Glutamatergic neuron (in vitro differentiated cells): ENCODE measurements around the gene LRR1. TPM values are rescaled to one million over a fixed set of nuclear protein-coding genes. Genes with fewer than 3 reads are reported as not detected.
A peak's percentile ranks its signal among the peaks of the same experiment; 100 is the strongest.
"Not testable (repeated sequence)": the region's sequence is repeated elsewhere in the genome, so short reads cannot be mapped to it uniquely, and the experiment has no call there.

ENCODE experiments used
- DNase-seq: peaks from one replicate; pipeline ENCODE4 v3.0.0; 2022
- H3K27ac Mint-ChIP-seq: one replicate; pipeline ENCODE4 v1.8.0; 2020; ENCODE audit warnings: mild to moderate bottlenecking, mixed read lengths, inconsistent platforms; ENCODE audit not compliant: unreplicated experiment
- H3K27me3 Mint-ChIP-seq: one replicate; pipeline ENCODE4 v1.8.0; 2020; ENCODE audit warnings: mild to moderate bottlenecking, moderate library complexity, mixed read lengths, inconsistent platforms; ENCODE audit not compliant: unreplicated experiment
- H3K36me3 Mint-ChIP-seq: one replicate; pipeline ENCODE4 v1.8.0; 2020; ENCODE audit warnings: mild to moderate bottlenecking, mixed read lengths, inconsistent platforms; ENCODE audit not compliant: unreplicated experiment
- H3K4me1 Mint-ChIP-seq: one replicate; pipeline ENCODE4 v1.8.0; 2020; ENCODE audit warnings: mild to moderate bottlenecking, low read depth, mixed read lengths, inconsistent platforms; ENCODE audit not compliant: unreplicated experiment
- H3K4me3 Mint-ChIP-seq: one replicate; pipeline ENCODE4 v1.8.0; 2020; ENCODE audit warnings: mild to moderate bottlenecking, mixed read lengths, inconsistent platforms; ENCODE audit not compliant: unreplicated experiment
- H3K9me3 Mint-ChIP-seq: one replicate; pipeline ENCODE4 v1.8.0; 2020; ENCODE audit warnings: mild to moderate bottlenecking, moderate library complexity, mixed read lengths, inconsistent platforms; ENCODE audit not compliant: unreplicated experiment
- total RNA-seq: library from RNA; stranded (reverse); fragmentation: NEBNext Ultra II Directional; extraction: Animal tissue kit (Norgen Biotek cat#: 25700); gene quantifications from one replicate; pipeline ENCODE4 v1.2.1, GENCODE V29; 2021; ENCODE audit not compliant: unreplicated experiment
- TF ChIP-seq, protein P1 (sequence below): fragments of 200-600 bp; sonication (generic); IDR thresholded peaks from one replicate; pipeline ENCODE4 v1.5.0; 2021; ENCODE audit not compliant: partially characterized antibody, unreplicated experiment

Gene LRR1
- total RNA-seq, 1 donor from 2014 or later: 8.0 TPM

DNA sequence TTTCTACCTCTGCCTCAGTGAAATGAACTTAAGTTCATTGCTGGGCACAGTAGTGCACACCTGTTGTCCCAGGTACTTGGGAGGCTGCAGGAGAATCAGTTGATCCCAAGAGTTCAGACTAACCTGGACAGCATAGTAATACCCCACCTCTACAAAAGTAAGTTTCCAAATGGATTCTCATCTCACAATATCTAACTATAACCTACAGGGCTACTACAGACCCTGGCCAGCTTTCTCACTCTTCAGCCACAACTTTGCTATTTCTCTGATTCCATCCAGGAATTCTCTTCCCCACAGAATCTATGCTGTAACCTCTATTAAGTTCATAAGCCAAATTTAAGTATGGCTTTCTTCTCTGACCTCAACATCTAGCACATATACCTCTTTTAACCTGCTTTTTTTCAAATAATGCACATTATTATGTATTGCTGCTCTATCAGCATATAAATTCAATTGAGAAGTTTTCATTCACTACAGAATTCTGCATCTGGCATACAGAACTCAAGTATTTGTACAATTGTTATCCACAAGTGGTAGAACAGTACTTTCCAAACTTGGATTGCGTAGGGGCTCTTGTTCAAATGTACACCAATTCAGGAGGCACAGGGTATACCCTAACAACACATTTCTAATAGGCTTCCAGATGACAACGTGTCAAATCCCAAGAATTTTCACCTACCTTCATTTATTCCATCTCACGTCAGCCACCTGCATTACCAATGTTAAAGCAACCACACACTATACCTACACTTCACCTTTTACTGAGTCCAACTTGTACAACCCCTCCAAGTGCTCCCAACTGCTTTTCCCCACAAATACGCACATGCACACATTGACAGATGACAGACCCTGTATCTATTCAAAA is 16.4 kb upstream of the LRR1 start:
- no peak for DNase-seq
- Mint-ChIP-seq H3K36me3 (peaks cover 6% of the 10 kb centered on the region), H3K4me1 (peaks cover 3% of the 10 kb centered on the region), H3K27me3 (peaks cover 15% of the 10 kb centered on the region), H3K9me3 (peaks cover 20% of the 10 kb centered on the region), H3K27ac (no peak overlapping the region), H3K4me3 (no peak overlapping the region)
- TF ChIP-seq, protein P1, sequence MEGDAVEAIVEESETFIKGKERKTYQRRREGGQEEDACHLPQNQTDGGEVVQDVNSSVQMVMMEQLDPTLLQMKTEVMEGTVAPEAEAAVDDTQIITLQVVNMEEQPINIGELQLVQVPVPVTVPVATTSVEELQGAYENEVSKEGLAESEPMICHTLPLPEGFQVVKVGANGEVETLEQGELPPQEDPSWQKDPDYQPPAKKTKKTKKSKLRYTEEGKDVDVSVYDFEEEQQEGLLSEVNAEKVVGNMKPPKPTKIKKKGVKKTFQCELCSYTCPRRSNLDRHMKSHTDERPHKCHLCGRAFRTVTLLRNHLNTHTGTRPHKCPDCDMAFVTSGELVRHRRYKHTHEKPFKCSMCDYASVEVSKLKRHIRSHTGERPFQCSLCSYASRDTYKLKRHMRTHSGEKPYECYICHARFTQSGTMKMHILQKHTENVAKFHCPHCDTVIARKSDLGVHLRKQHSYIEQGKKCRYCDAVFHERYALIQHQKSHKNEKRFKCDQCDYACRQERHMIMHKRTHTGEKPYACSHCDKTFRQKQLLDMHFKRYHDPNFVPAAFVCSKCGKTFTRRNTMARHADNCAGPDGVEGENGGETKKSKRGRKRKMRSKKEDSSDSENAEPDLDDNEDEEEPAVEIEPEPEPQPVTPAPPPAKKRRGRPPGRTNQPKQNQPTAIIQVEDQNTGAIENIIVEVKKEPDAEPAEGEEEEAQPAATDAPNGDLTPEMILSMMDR: no peak

DNA sequence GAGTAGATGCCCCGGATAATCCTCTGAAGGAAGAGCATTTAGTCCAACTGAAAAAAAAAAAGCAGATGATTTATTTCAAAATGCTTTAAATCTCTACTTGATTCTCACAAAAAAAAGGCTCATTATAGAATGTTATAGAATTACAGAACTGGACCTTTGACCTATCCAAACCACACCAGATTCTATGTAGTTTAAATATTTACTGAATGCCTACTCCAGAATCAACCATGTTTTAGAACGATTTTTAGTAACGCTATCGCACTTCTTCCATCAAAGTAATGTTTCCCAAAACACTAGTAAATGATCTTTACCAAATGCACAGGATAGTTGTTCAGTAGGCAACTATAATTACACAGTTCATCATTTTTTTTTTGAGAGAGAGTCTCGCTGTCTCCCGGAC is 15.1 kb upstream of the LRR1 start:
- H3K27ac Mint-ChIP-seq: no peak overlapping the region
- DNase-seq: no peak
- peaks cover 6% of the 10 kb centered on the region for H3K36me3 Mint-ChIP-seq
- H3K4me1 Mint-ChIP-seq: peaks cover 3% of the 10 kb centered on the region
- TF ChIP-seq, protein P1: no peak
- H3K9me3 Mint-ChIP-seq: peaks cover 20% of the 10 kb centered on the region
- peaks cover 15% of the 10 kb centered on the region for H3K27me3 Mint-ChIP-seq
- H3K4me3 Mint-ChIP-seq: peak overlapping the region; percentile 94

DNA sequence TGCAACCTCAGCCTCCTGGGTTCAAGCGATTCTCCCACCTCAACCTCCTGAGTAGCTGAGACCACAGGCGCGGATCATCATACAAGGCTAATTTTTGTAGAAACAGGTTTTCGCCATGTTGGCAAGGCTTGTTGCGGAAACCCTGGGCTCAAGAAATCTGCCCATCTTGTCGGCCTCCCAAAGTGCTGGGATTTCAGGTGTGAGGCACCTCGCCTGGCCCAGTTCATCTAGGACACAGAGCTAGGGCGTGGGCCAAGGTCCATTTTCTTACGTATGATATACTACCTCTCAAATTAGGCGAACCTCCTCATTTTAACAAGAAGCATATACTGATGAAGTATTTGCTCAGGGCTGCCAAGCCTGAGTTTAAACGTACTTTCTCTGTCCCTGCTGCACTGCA is 14.7 kb upstream of the LRR1 start:
- H3K9me3 Mint-ChIP-seq: peaks cover 20% of the 10 kb centered on the region
- H3K27me3 Mint-ChIP-seq: peaks cover 15% of the 10 kb centered on the region
- TF ChIP-seq, protein P1: no peak
- peaks cover 6% of the 10 kb centered on the region for H3K36me3 Mint-ChIP-seq
- peak overlapping the region; percentile 94 for H3K4me3 Mint-ChIP-seq
- peaks cover 3% of the 10 kb centered on the region for H3K4me1 Mint-ChIP-seq
- DNase-seq: no peak
- H3K27ac Mint-ChIP-seq: no peak overlapping the region

DNA sequence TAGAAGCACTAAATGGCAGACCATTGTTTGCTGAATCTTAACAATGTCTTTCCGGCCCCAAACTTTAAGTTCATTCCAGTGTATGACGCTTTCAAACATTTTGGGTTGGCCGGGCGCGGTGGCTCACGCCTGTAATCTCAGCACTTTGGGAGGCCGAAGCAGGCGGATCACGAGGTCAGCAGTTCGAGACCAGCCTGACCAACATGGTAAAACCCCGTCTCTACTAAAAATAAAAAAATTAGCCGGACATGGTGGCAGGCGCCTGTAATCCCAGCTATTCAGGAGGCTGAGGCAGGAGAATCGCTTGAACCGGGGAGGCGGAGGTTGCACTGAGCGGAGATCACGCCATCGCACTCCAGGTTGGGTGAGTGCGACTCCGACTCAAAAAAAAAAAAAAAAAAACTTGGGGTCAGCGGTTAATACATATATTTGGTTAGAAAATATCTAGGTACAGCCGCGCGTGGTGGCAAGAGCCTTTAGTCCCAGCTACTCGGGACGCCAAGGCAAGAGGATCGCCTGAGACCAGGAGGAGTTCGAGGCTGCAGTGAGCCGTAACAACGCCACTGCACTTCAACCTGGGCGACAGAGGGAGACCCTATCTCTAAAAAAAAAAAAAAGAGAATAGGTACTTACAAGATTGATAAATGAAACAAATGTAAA is 13.6 kb upstream of the LRR1 start:
- peaks cover 24% of the 10 kb centered on the region for H3K9me3 Mint-ChIP-seq
- H3K27me3 Mint-ChIP-seq: peaks cover 15% of the 10 kb centered on the region
- DNase-seq: peak; percentile 30
- peak overlapping the region; percentile 99 for H3K27ac Mint-ChIP-seq
- not testable (repeated sequence) for H3K4me1 Mint-ChIP-seq, H3K36me3 Mint-ChIP-seq
- peak overlapping the region; percentile 94 for H3K4me3 Mint-ChIP-seq

DNA sequence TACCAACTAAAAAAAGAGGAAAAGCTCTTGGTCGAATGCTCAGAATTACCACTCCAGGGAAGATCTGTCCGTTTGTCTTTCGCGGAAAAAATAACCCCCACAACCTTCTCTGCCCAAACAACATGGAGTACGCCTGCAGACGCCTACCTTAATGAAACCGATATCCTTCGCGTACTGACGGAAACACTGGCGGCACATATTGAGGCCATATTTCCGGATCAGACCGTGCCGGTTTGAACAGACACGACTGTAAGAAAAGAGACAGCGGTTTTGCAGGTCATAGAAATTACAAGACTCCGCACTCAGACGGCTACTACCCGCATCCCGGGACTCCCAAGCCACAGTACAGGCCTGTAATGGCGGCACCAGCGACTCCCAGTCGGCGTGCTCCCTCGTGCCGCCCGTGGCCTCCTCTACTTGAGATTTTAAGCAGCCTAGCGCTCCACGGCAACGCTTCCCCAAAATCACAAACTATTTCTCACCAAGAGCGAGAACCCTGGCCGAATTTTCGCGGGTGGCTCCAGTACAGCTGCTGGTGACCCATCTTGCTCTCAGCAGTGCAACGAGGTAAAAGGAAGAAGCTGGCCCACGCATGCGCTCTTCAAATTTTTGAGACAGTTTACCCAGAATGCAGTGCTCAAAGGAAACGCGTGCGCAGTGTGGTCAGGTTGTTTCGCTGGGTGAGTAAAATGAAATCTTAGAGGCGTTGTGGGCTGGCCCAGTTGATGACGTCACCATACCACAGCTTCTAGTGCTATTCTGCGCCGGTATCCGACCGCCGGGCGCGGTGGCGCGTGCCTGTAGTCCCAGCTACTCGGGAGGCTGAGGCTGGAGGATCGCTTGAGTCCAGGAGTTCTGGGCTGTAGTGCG is 12.7 kb upstream of the LRR1 start, which contains the start of gene RPS29:
Gene RPS29, minus strand, starts transcription at position 578 of the 870 bp plus-strand sequence. Its CDS starts 34 bp downstream, at position 544.
- H3K27me3 Mint-ChIP-seq: peaks cover 15% of the 10 kb centered on the region
- peak within 1 kb of the TSS; percentile 94 for H3K4me3 Mint-ChIP-seq
- peak within 1 kb of the TSS; percentile 99 for H3K27ac Mint-ChIP-seq
- peaks cover 2% of the 10 kb centered on the region for H3K4me1 Mint-ChIP-seq
- H3K36me3 Mint-ChIP-seq: peaks cover 6% of the 10 kb centered on the region
- TF ChIP-seq, protein P1: no peak
- peaks cover 24% of the 10 kb centered on the region for H3K9me3 Mint-ChIP-seq
- DNase-seq: peak; percentile 96
